ENCODE data around the gene GTF2IRD1. TPM values are rescaled to one million over a fixed set of nuclear protein-coding genes. Genes with fewer than 3 reads are reported as not detected.
"Not testable (repeated sequence)": the region's sequence is repeated elsewhere in the genome, so short reads cannot be mapped to it uniquely, and the experiment has no call there.

Gene GTF2IRD1
- total and polyA plus RNA-seq, 2 of the 13 experiments (the other 11 are each of a cell fraction or from before 2014, with no cell fraction given) = 16.5 to 26.7 TPM

DNA sequence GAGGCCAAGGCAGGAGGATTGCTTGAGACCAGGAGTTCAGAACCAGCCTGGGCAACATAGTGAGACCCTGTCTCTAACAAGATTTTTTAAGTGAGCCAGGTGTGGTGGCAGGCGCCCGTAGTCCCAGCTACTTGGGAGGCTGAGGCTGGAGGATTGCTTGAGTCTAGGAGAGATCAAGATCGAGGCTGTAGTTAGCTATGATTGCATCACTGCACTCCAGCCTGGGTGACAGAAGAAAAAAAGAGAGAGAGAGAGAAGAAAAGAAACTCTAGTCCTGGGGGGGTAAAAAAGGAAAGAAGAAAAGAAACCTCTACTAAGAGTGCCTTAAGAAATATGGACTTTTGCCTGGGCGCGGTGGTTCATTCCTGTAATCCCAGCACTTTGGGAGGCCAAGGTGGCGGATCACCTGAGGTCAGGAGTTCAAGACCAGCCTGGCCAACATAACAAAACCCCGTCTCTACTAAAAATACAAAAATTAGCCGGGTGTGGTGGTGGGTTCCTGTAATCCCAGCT lies 34.9 kb downstream of the GTF2IRD1 start:
- intact Hi-C loops (cut with micrococcal nuclease; ENCODE audit: unreplicated experiment); H3K4me3 ChIP-seq (replicated peaks in 1 of 3; ENCODE audit: insufficient read depth in 1 of 3, low read depth in 2 of 3, low read length in 3 of 3); H4K20me1 ChIP-seq (ENCODE audit: insufficient read depth, low read length); DNase-seq (ENCODE audit: low spot score); ATAC-seq; H3K9ac ChIP-seq (ENCODE audit: insufficient read depth, low read depth, low read length); in situ Hi-C loops (cut with HindIII; ENCODE audit: extremely low pct_ligation_motif_present, low pct_unique_long_range_greater_than_20kb); H3K27me3 ChIP-seq (ENCODE audit: control insufficient read depth in 1 of 2, insufficient read depth in 2 of 2, low read length in 2 of 2); H3K9me3 ChIP-seq (ENCODE audit: low read length); H3K27ac ChIP-seq (ENCODE audit: extremely low read length, insufficient read depth, low read length); H3K4me1 ChIP-seq (ENCODE audit: insufficient read depth, low read length); FAIRE-seq; H2AFZ ChIP-seq (ENCODE audit: low read length); CTCF ChIA-PET (ENCODE audit: low intra/inter-chr PET ratio, low total read pairs); H3K4me2 ChIP-seq (ENCODE audit: low read depth, low read length); H3K36me3 ChIP-seq (replicated peaks in 1 of 2; ENCODE audit: control insufficient read depth in 1 of 2, insufficient read depth in 2 of 2, low read length in 2 of 2); BruUV-seq (replicated peaks): not testable (repeated sequence)
- 94% methylated on average over 8 of the region's 8 CpGs for WGBS (ENCODE audit: low lambda C conversion rate)
- TF ChIP-seq, protein P1, sequence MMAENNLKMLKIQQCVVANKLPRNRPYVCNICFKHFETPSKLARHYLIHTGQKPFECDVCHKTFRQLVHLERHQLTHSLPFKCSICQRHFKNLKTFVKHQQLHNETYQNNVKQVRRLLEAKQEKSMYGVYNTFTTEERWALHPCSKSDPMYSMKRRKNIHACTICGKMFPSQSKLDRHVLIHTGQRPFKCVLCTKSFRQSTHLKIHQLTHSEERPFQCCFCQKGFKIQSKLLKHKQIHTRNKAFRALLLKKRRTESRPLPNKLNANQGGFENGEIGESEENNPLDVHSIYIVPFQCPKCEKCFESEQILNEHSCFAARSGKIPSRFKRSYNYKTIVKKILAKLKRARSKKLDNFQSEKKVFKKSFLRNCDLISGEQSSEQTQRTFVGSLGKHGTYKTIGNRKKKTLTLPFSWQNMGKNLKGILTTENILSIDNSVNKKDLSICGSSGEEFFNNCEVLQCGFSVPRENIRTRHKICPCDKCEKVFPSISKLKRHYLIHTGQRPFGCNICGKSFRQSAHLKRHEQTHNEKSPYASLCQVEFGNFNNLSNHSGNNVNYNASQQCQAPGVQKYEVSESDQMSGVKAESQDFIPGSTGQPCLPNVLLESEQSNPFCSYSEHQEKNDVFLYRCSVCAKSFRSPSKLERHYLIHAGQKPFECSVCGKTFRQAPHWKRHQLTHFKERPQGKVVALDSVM (CRISPR knock-in tag; IDR thresholded peaks at IDR 0.05) = 0 out of 2 replicates have a peak, but pooled peaks have one; percentile 10
- POLR2A ChIA-PET = interaction anchor here (0.6 kb wide), 1 partner anchor 9 kb away, joined by 5 read pairs; no protein-coding TSS in a partner anchor
- H3K79me2 ChIP-seq (ENCODE audit: insufficient read depth, low read length) = peaks cover 19% of the 10 kb centered on the region

DNA sequence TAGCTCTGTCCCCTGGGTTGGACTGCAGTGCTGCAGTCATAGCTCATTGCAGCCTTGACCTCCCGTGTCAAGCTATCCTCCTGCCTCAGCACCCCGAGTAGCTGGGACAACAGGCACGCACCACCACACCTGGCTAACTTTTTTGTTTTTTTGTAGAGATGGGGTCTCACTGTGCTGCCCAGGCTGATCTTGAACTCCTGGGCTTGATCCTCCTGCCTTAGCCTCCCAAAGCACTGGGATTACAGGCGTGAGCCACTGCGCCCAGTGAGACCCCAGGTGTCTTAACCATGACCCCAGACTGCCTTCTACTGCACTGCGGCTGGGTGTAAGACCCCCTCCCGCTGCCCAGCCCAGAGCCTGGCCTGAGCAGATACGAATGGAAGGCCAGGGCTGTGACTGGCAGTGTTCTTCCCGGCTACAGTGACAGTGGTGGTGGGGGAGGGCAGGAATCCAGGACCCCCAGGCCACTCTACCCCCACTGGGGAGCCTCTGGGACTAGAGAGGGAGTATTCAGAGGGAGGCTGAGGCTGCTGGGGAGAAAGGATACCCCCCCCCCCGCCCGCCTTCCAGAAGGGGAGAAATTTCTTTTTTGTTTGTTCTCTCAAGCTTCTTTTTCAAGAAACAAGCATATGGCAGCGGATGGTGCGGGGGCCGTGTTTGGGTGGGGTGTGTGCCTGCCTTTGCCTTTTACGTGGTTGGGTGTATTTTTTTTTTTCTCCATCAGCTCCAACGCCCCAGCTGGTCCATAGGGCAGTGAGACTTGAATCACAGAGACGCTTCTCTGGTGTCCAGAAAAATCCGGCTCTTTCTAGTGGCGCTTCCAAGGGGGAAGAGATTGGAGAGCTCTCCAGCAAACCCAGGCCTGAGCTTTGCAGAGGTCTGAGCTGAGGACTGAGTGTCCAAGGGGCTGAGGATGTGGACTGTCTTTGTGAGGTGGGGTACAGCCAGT lies 36.6 kb downstream of the GTF2IRD1 start:
- in situ Hi-C loops (cut with HindIII; ENCODE audit: extremely low pct_ligation_motif_present, low pct_unique_long_range_greater_than_20kb) = no loop called here
- TF ChIP-seq ZNF121 (CRISPR knock-in tag; IDR thresholded peaks at IDR 0.05) = peak; percentile 90
- TF ChIP-seq, protein P2, sequence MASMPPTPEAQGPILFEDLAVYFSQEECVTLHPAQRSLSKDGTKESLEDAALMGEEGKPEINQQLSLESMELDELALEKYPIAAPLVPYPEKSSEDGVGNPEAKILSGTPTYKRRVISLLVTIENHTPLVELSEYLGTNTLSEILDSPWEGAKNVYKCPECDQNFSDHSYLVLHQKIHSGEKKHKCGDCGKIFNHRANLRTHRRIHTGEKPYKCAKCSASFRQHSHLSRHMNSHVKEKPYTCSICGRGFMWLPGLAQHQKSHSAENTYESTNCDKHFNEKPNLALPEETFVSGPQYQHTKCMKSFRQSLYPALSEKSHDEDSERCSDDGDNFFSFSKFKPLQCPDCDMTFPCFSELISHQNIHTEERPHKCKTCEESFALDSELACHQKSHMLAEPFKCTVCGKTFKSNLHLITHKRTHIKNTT (CRISPR knock-in tag; IDR thresholded peaks at IDR 0.05) = no peak
- ChIA-PET POLR2A (no interaction called here), CTCF (ENCODE audit: low intra/inter-chr PET ratio, low total read pairs) (no interaction called here)
- DNase-seq (ENCODE audit: low spot score) (no peak), ATAC-seq (no peak), FAIRE-seq (no peak)
- no peaks in the 10 kb centered on the region for H4K20me1 ChIP-seq (ENCODE audit: insufficient read depth, low read length)
- WGBS (ENCODE audit: low lambda C conversion rate) = 91% methylated on average over 16 of the region's 19 CpGs
- peaks cover 0 to under 1% of the 10 kb centered on the region in 2 experiments; a peak in 1 of 5 replicates for H3K36me3 ChIP-seq (replicated peaks in 1 of 2; ENCODE audit: control insufficient read depth in 1 of 2, insufficient read depth in 2 of 2, low read length in 2 of 2)
- no peak overlapping the region for H3K4me3 ChIP-seq (replicated peaks in 1 of 3; ENCODE audit: insufficient read depth in 1 of 3, low read depth in 2 of 3, low read length in 3 of 3)
- H3K9me3 ChIP-seq (ENCODE audit: low read length) = no peaks in the 10 kb centered on the region
- no peak overlapping the region for H3K4me2 ChIP-seq (ENCODE audit: low read depth, low read length)
- intact Hi-C loops (cut with micrococcal nuclease; ENCODE audit: unreplicated experiment) = no loop called here
- H3K9ac ChIP-seq (ENCODE audit: insufficient read depth, low read depth, low read length) = no peak overlapping the region
- H3K79me2 ChIP-seq (ENCODE audit: insufficient read depth, low read length) = peaks cover 5% of the 10 kb centered on the region
- no peaks in the 10 kb centered on the region for H3K27me3 ChIP-seq (ENCODE audit: control insufficient read depth in 1 of 2, insufficient read depth in 2 of 2, low read length in 2 of 2)
- no TSS peak for BruUV-seq (replicated peaks)
- no peak overlapping the region for H3K27ac ChIP-seq (ENCODE audit: extremely low read length, insufficient read depth, low read length)
- peaks cover 22% of the 10 kb centered on the region for H3K4me1 ChIP-seq (ENCODE audit: insufficient read depth, low read length)
- H2AFZ ChIP-seq (ENCODE audit: low read length) = no peak overlapping the region

DNA sequence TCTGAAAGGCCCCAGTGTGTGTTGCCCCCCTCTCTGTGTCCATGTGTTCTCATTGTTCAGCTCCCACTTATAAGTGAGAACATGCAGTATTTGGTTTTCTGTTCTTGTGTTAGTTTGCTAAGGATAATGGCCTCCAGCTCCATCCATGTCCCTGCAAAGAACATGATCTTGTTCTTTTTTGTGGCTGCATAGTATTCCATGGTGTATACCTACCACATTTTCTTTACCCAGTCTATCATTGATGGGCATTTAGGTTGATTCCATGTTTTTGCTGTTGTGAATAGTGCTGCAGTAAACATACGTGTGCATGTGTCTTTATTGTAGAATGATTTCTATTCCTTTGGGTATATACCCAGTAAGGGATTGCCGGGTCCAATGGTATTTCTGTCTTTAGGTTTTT lies 37.8 kb downstream of the GTF2IRD1 start:
- H3K79me2 ChIP-seq (ENCODE audit: insufficient read depth, low read length); H3K4me2 ChIP-seq (ENCODE audit: low read depth, low read length); H4K20me1 ChIP-seq (ENCODE audit: insufficient read depth, low read length); CTCF ChIA-PET (ENCODE audit: low intra/inter-chr PET ratio, low total read pairs); H3K9me3 ChIP-seq (ENCODE audit: low read length); FAIRE-seq; in situ Hi-C loops (cut with HindIII; ENCODE audit: extremely low pct_ligation_motif_present, low pct_unique_long_range_greater_than_20kb); H3K36me3 ChIP-seq (replicated peaks in 1 of 2; ENCODE audit: control insufficient read depth in 1 of 2, insufficient read depth in 2 of 2, low read length in 2 of 2); H3K27me3 ChIP-seq (ENCODE audit: control insufficient read depth in 1 of 2, insufficient read depth in 2 of 2, low read length in 2 of 2); H3K4me3 ChIP-seq (replicated peaks in 1 of 3; ENCODE audit: insufficient read depth in 1 of 3, low read depth in 2 of 3, low read length in 3 of 3); BruUV-seq (replicated peaks); intact Hi-C loops (cut with micrococcal nuclease; ENCODE audit: unreplicated experiment); H3K27ac ChIP-seq (ENCODE audit: extremely low read length, insufficient read depth, low read length); H3K9ac ChIP-seq (ENCODE audit: insufficient read depth, low read depth, low read length); ATAC-seq; H2AFZ ChIP-seq (ENCODE audit: low read length); DNase-seq (ENCODE audit: low spot score); POLR2A ChIA-PET: not testable (repeated sequence)
- H3K4me1 ChIP-seq (ENCODE audit: insufficient read depth, low read length) = peaks cover 22% of the 10 kb centered on the region
- 97% methylated on average over 2 of the region's 2 CpGs for WGBS (ENCODE audit: low lambda C conversion rate)
